ENCODE data around the gene CBFA2T3.

Gene CBFA2T3

DNA sequence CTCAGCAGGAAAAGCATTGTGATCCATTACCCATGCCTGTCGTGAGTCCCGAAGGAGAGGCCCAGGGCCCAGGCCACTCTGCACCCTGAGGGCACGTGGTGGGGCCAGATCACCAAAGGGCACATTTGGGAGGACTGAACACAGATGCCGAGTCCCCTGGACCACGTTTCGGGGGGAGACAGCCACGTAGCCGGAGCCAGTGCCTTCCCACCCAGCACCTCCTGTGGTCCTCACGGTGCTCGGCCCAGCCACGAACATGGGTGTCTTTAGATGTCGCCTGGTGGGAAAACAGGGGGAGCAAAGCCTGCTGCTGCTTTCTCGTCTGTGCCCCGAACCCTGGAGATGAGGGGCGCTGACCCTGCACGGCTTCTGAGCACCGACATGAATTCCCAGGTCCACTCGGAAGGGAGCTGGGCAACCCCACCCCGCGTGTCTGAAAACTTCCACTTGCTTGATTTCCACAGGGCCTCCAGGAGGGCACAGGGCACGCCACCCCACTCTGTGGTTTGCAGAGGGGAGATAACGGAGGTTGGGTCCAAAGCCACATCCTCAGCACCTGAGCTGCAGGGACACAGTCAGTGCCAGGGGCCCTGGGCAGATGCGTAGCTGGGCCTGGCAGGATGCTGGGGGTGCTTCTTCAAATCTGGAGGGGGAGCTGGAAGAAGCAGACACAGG lies 14.4 kb downstream of the CBFA2T3 start:
- DNase-seq (ENCODE audit: low read depth in 2 of 2), result no peak

DNA sequence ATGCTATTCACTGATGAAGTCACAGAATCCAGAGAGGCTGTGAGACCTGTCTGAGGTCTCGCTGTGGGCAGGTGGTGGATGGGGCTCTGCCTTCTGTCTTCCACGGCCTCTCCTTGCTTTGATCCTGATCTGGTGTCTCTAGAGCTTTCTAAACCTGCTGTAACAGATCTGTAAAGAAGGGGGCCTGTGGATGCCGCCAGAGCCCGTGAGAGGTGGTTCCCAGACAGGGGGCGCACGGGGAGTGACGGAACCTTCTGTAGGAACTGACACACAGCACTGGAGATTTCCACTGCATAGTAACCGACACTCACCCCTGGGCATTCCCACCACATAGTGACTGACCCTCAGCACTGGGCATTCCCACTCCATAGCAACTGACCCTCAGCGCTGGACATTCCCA lies 16.0 kb downstream of the CBFA2T3 start:
- no peak for DNase-seq (ENCODE audit: low read depth in 2 of 2)

DNA sequence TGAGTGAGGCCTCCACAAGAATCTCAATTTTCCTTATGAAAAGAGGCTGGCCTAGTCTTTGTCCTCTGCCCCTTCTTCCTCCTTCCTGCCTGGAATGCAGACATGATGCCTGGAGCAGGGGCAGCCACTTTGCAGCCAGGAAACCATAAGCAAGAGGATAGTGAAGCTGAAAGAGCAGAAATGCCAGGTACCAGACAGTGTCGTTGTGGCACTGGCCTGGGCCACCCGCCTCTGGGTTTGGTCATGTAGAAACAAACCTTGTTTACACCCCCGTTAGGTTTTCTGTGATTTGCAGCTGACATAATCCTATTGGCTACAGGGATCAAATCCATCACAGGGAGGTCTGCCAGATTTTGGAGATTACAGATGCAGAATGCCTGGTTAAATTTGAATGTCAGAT lies 16.5 kb downstream of the CBFA2T3 start:
- no peak for DNase-seq (ENCODE audit: low read depth in 2 of 2)

DNA sequence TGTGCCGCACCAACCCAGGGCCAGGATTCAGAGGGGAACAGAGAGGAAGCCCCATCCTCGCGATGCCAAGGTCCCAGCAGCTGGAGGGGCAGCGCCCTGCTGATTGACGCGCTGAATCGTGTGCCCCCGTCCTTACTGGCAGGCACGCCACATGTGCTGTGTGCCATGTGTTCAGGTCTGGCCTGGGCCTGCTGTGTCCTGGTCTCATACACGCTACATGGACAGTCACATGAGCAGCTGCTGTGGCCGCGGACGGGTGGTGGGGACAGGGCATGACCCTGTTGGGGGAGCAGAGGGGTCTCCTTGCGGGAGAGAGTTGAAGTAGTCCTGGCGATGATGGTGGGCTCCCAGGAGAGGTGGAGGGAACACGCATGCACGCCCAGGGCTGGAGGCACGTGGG lies 18.0 kb downstream of the CBFA2T3 start:
- no peak for DNase-seq (ENCODE audit: low read depth in 2 of 2)

DNA sequence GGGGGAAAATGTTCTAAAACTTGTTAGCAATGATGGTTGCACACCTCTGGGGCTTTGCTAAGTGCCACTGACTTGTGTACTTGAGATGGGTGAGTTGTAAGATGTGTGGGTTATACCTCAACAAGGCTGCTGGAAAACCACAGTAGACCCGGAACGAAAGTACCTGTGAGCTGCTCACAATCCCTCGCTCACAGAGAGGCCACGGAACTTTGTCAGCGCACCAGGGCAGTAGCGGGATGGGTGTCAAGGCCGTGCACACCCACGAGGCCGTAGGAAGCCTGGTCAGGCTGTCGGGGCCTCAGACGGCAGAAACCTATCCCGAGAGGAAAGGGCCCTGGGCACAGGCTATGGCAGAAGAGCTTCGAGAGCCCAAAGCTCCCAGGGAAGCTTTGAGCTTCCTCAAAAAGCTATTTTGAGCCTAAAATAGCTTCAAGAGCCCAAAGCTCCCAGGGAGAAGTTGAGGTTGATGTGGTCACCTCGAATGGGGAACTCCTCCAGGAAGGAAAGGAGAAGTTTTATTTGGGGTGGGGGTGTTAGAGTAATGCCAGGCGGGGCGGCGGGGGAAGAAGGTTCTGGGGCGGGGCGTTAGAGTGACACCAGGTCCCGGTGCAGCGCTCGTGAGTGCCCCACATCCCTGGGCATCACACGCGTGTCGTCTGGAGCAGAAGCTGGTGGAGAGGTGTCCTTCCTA lies 19.0 kb downstream of the CBFA2T3 start:
- no peak for DNase-seq (ENCODE audit: low read depth in 2 of 2)

DNA sequence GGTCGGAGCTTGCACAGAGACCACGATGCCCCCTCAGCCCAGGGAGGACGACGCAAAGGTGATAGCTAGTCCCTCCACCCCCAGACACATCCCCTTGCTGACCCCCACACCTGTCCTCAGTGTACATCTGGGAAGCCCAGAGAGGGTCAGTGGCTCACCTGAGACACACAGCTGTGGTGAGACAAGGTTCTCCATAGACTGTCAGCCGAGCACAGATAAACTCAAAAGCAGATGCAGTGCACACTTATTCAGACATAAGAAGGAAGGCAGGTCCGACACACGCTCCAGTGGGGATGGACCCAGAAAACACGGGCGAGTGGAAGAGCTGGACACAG lies 19.6 kb downstream of the CBFA2T3 start:
- DNase-seq (ENCODE audit: low read depth in 2 of 2), result no peak

DNA sequence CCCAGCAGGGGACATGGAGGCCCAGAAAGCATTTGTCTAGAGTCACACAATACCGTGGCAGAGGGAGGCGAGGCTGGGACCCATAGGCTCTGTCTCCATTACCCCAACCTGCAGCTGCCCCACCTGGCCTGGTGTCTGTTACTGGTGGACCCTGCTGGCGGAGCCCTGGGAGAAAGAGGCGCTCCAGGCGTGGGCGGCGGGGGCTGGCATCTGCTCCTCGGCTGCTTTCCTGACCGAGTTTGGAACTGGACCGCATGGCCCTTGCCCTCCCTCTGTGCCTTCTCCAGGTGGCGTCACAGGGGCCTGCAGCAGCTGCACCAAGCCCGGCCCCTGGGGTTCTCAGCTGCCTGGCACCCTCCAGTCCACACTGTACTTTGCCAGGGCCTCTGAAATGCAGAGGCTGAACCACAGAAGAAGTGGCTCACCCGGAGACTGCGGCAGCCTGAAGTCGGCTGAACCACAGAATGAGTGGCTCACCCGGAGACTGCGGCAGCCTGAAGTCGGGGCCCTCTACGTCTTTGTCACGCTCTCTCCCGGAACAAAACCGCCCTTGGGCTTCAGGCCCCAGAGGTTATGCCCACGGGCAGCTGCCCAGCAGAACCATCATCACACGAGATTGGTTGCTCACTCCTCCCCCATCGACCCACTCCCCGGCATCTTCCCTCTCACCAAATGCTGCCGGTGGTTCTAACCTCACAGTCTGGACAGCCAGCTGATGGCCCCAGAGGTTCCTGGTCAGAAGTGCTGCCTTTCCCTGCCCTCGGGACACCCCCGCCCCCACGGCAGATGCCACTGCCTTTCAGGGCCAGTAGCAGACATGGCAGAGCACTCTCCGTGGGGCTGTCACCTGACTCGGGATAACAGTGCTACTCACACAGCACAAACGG lies 20.2 kb downstream of the CBFA2T3 start:
- DNase-seq (ENCODE audit: low read depth in 2 of 2), result no peak

DNA sequence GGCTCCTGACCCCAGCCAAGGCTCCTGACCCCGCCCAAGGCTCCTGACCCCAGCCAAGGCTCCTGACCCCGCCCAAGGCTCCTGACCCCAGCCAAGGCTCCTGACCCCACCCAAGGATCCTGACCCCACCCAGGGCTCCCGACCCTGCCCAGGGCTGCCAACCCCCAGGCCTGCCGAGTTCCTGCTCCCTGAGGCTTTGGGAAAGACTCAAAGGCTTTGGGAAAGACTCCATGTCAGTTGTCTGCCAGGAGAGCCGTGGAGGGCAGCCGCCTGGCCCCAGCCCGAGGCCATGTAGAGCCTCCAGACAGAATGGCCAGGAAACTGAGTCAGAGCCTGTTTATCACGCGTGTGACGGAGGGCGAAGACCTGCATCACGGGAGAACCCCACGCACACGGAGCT lies 21.1 kb downstream of the CBFA2T3 start:
- DNase-seq (ENCODE audit: low read depth in 2 of 2), result no peak

DNA sequence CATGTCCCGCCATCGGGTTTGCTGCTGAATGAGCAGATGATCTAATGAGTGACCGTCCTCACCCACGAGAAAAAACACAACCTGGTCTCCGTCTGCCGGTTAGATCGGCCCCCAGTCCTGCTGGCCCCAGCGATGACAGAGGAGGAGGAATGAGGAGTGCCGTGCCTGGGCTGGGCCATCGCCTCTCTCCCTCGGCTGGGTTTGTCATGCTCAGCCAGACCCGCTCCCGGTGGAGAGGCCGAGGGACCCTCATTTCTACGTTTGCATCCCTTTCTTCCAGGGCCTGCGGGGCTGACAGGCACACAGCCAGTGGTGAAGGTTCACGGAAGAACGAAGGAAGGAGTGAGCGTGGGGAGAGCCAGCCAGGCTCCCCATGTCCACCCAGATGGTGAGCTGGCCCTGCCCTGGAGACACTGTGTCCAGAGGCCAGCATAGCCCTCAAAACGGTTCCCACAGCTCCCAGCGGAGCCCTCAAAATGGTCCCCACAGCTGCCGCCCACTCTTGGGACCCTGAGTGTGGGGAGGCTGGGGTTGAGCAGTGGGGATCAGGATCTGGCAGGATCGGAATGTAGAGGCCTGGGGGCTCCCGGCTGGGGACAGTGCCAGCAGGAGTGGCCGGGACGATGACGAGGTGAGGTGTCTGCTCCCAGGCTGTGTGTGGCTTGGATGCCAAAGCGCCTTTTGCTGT lies 23.9 kb downstream of the CBFA2T3 start:
- no peak for DNase-seq (ENCODE audit: low read depth in 2 of 2)

DNA sequence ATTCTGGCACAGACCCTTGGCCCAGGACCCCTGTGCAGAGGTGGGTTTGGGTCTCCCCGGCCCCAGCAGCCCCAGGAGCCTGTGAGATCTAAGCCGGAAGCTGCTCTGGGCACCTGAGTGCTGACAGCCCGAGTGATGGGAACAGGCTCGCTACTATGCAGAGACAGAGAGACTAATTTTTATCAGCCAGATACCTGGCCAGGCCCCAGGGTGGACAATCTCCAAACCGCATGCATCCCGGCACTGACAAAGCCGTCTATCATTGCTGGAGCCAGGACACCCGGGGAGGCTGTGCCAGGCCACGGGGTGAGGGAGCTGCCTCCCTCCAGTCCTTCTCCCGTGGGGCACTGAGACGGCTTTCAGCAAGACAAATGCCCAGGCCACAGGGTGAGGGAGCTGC lies 25.0 kb downstream of the CBFA2T3 start:
- DNase-seq (ENCODE audit: low read depth in 2 of 2), result no peak

DNA sequence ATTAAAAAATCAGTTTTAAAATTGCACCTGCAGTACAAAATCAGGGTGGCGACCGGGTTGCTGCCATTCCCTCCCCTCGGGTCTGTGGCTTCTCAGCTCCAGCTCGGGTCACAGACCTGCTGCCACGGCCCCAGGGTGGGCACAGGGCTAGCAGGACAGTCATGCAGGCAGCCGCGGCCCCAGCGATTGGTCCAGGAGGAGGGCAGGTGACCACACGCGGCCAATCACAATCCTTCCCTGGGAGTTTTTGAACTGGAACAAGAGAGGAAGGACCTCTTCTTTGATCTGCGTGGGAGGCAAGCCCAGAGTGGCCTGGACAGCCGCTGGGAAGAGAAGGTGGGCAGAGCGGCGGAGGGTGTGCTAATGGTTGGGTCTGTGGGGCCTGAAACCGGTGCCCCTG lies 25.5 kb downstream of the CBFA2T3 start:
- no peak for DNase-seq (ENCODE audit: low read depth in 2 of 2)

DNA sequence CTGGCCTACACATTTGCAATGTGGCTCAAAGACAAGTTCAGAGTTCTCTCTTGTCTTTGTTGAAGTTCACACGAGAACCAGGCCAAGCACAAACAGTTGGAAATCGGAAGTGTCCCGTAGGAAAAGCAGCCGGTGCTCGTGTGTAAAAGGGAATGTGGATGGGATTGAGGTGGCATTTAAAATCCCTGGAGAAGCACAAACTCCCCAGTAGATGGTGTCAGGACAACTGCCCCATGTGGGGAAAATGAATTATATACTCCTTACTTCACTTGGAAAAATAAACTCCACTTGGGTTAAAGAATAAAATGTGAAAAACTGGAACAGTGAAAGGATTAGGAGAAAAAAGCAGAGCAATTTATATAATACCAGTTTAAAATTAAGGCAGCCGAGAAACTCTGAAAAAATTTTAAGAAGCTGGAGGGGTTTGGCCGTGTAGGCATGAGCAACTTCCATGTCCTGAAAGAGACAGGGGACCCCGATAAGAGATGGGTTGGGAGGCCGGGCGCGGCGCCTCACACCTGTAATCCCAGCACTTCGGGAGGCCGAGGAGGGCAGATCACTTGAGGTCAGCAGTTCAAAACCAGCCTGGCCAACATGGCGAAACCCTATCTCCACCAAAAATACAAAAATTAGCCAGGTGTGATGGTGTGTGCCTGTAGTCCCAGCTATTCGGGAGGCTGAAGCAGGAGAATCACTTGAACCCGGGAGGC lies 28.1 kb downstream of the CBFA2T3 start:
- no peak for DNase-seq (ENCODE audit: low read depth in 2 of 2)

DNA sequence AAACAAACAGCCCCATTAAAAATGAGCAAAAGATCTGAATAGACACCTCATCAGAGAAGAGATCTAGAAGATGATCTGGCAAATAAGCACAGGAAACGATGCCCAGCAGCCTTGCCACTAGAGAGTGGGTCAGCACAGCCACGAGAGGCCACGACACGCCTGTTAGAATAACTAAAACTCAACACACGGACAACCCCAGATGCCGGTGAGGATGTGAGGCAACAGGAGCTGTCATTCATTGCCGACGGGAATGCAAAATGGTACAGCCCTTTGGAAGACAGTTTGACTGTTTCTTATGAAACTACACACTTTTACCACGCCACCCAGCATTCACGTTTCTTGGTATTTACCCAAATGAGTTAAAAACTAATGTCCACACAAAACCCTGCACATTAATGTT lies 31.5 kb downstream of the CBFA2T3 start:
- no peak for DNase-seq (ENCODE audit: low read depth in 2 of 2)

DNA sequence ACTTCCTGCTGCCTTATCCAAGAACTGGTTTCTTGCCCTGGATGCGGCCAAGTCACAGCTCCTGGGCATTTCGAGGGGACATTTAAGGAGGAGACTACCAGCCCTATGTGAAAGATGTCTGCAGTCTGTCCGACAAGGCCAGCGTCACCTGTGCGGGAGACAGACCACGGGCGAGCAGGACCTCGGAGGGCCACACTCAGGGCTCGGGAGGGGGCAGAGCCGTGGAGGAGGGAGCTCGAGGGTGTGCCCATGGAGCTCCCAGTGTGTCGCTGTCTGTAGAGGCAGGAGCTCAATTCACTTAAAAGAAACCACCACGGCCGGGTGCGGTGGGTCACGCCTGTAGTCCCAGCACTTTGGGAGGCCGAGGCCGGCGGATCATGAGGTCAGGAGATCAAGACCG lies 33.3 kb downstream of the CBFA2T3 start:
- no peak for DNase-seq (ENCODE audit: low read depth in 2 of 2)

DNA sequence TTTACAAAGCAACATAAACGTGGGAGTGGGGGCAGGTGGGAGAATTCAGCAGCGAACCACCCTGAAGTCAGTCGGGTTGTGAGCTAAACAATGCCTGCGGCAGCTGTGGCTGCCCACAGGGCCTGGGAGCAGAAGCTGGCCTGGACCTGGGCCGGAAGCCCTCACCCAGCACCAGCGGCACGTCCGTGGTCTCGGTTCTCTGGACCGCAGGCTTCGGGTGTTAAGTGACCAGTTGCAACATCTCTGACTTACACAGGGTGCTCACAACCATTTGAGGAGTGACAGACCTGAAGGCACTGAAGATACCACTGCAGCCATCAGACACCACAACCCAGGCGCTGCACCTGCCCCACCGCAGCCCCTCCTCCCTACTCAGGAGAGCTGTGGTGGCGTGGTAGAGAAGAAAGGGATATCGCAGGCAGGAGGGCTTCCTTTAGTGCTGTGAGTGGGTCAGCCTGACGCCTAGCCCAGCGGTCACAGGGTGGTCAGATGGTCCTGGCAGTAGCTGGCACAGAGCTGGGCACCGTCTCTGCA lies 33.8 kb downstream of the CBFA2T3 start:
- DNase-seq (ENCODE audit: low read depth in 2 of 2), result no peak

DNA sequence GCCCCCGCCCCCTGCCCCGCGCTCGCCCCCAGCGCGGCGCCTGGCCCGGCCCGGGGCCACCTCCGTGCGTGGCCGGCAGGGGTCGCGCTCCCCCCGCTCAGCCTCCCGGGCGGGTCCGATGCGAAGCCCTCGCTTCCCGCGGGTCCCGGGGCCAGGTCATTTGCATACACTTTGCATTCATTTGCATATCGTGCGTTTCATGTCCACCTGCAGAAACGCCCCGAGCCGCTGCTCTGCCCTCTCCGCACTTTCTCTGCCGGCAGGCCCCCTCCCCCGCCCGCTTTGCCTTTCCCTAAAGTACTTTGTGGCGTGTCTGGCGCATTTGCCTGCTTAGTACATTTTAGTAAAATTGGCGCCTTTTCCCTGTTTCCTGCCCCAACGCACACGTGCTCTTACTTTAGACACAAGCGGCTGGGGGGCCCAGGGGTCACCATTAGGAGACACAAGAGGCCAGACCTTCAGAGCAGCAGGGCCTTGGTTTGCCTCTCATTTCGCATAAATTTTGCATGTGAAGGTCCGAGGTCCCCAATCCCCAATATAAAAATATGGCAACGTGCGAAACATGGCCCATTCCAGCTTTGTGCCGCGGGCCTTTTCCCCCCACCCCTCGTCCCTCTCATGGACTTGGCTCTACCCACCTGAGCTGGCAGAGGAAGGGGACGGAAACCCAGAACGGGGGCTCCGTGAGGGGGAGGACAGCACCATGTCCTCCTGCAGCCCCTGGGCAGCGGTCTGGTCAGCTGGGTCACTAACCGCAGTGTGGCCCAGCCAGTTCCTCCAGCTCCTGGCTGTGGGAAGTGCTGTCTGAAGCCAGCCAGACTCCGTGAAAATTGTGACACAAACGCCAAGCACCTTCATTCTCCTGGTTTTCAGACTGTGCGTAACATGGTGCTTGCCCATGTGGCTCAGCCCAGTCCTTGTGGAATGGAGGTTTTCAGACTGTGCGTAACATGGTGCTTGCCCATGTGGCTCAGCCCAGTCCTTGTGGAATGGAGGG lies 34.8 kb downstream of the CBFA2T3 start:
- DNase-seq (ENCODE audit: low read depth in 2 of 2), result peak; percentile 19 to 48

DNA sequence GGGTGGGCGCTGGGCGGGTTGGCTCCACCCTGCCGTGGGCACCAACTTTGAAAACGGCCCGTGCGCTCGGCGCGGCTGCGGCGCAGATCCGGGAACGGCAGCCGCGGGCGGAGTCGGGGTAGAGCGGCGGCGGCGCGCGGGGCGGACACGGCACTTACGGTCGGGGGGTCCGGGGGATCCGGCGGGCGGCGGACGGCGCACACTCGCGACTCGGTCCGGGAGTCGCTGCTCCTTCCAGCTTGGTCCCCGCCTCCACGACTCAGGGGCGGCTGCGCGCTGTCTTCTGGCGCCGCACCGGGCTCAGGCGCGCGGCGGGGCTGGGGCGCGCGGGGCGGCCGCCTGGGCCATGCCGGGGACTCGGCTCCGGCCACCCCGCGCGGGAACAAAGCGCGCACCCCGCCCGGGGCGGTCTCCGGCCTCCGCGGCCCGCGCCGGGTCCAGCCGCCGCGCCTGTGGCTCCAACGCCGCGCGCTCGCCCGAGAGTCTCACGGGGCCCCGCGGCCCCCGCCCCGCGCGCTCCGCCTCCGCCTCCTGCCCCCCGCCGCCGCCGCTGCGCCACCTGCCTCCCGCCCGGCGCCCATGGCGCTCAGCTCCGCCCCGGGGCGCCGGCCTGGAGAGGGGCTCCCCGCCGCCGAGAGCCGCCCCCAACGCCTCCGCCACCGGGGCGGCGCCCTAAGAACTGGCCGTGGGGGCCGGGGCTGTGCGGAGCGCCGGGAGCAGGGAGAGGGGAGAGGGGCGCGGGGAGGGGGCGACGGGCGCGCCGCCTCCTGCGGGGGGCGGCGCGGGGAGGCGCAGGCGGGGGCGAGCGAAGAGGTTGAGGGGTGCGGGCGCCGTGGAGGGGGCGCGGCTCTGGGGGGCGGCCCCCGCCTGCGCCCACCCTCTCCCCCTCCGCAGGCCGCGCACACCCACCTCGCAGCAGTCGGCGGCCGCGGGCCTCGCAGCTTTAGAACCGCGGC lies 35.9 kb downstream of the CBFA2T3 start:
- no peak for DNase-seq (ENCODE audit: low read depth in 2 of 2)

DNA sequence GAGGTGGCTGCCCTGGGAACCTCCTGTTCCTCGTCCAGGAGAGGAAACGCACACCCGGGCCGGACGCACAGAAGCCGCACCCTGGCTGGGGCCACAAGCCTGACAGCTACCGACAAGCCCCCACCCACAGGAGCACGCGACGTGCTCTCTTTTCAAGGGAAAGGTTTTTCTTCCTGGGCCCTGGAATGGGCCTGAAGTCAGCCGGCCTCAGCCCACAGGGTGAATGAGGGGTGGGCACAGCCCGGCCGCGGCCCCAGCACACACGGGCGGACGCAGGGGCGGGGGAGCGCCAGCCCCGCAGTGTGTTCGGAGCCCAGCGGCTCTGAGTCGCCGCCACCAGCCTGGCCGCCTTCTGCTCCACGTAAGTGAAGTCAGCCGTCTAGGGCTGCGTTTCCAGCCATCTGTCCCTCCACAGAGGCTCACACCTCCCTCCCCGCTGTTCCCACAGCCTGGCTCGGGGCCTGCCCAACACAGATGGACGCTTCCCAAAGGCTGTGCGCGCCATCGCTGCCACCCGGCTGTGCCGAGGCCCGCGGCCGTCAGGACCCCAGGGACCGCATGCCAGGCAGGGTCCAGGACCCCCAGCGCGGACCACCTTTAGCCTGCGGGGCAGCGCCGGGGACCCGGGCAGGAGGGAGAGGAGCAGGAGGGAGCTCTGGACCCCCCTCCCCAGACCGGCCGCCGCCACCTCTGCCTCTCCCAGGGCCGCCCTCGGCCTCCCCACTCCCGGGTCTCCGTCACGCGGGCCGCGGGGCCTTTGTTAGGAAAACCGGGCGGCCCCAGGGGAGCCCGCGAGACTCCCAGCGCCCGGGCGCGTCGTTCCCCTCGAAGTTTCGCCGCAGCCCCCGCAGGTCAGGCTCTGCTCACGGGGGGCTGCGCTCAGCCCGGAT lies 36.8 kb downstream of the CBFA2T3 start:
- no peak for DNase-seq (ENCODE audit: low read depth in 2 of 2)

Measured in stimulated activated CD4-positive, alpha-beta T cell treated with anti-CD3 and anti-CD28 coated beads, Interleukin-12 subunit alpha, Interleukin-12 subunit beta, amount 100 ng/mL, for 24 hours (primary cell).